ENCODE results near the gene GPD1L. TPM values are rescaled to one million over a fixed set of nuclear protein-coding genes. Genes with fewer than 3 reads are reported as not detected.
"Not testable (repeated sequence)": the region's sequence is repeated elsewhere in the genome, so short reads cannot be mapped to it uniquely, and the experiment has no call there.

Gene GPD1L
- total RNA-seq, 1 donor, result 5.9 TPM

- peak; percentile 29 to 83 (median 73) for DNase-seq (ENCODE audit: low read depth in 2 of 3, low spot score in 2 of 3)
Measured at GRCh38 chr3:32177702-32178198, 71.3 kb downstream of the GPD1L start.

- no peak for DNase-seq (ENCODE audit: low read depth in 2 of 3, low spot score in 2 of 3)
Measured at GRCh38 chr3:32180141-32180784, 73.8 kb downstream of the GPD1L start.

GRCh38 chr3:32181365-32181764 lies 74.9 kb downstream of the GPD1L start:
- DNase-seq (ENCODE audit: low read depth in 2 of 3, low spot score in 2 of 3), result no peak

DNA sequence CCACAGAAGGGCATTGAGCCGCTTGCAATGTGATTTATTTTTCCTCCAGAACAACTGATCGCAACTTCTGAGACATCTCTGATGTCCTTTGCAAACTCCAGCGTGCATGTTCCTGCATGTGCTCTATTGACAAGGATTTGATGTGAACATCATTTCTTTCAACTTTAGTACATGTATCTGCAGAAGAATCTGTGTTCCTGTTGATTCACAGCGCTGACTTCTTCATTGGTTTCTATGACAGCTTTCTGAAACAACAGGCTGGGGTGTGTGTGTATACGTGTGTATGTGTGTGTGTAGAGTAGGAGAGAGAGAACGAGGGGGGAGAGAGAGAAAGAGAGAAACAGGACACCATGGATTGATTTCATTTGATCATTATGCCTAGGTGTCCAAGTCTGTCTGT lies 75.4 kb downstream of the GPD1L start:
- no peak for DNase-seq (ENCODE audit: low read depth in 2 of 3, low spot score in 2 of 3)

- no peak for DNase-seq (ENCODE audit: low read depth in 2 of 3, low spot score in 2 of 3)
Measured at GRCh38 chr3:32184187-32184730, 77.8 kb downstream of the GPD1L start.

GRCh38 chr3:32186097-32186496 lies 79.7 kb downstream of the GPD1L start:
- DNase-seq (ENCODE audit: low read depth in 2 of 3, low spot score in 2 of 3), result no peak

DNA sequence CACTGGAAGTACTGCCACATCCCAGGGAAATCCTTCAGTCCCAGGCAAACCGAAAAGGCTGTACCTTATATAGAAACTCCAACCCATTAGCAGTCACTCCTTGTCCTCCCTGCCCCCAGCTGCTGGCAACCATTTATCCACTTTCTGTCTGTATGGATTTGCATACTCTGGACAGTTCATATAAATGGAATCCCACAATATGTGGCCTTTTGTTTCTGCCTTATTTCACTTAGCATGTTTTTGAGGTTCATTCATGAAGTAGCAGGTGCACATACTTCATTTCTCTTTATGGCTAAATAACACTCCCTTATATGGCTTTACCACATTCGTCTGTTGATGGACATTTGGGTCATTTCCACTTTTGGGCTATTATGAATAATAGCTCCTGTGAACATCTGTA lies 80.5 kb downstream of the GPD1L start:
- DNase-seq (ENCODE audit: low read depth in 2 of 3, low spot score in 2 of 3), result no peak

DNA sequence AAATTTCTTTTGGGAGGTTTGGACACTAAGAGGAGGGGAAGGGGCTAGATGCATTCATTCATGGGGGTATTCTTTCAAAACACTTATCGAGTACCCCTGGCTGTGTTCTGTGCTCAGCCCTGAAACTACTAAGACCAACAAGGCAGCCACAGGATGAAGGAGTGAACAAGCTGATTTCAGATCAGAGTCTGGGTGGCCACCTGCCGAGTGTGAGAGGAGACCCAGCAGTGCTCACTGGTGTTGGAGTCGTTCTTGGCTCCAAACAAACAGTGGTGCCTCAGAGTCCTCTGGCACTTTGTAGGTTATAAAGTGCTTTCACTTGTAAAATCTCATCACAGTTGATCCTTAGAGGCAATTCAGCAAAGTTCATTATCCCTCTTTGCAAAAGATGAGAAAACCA lies 83.3 kb downstream of the GPD1L start:
- no peak for DNase-seq (ENCODE audit: low read depth in 2 of 3, low spot score in 2 of 3)

DNA sequence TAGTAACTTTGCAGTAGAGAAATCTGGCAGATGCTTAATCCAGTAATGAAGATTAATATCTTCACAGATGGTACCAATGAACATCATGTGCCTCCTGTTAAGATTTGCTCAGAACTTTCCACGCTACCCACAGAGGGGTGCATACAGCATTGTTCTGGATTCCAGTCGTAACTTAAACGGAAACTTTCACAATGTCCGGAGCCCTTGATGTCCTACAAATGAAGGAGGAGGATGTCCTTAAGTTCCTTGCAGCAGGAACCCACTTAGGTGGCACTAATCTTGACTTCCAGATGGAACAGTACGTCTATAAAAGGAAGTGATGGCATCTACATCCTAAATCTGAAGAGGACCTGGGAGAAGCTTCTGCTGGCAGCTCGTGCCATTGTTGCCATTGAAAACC lies 84.1 kb downstream of the GPD1L start:
- not testable (repeated sequence) for DNase-seq (ENCODE audit: low read depth in 2 of 3, low spot score in 2 of 3)

GRCh38 chr3:32193101-32193500 lies 86.7 kb downstream of the GPD1L start:
- DNase-seq (ENCODE audit: low read depth in 2 of 3, low spot score in 2 of 3), result no peak

GRCh38 chr3:32194653-32195052 lies 88.2 kb downstream of the GPD1L start:
- peak in 1 of 3 donors; percentile 12 for DNase-seq (ENCODE audit: low read depth in 2 of 3, low spot score in 2 of 3)

DNA sequence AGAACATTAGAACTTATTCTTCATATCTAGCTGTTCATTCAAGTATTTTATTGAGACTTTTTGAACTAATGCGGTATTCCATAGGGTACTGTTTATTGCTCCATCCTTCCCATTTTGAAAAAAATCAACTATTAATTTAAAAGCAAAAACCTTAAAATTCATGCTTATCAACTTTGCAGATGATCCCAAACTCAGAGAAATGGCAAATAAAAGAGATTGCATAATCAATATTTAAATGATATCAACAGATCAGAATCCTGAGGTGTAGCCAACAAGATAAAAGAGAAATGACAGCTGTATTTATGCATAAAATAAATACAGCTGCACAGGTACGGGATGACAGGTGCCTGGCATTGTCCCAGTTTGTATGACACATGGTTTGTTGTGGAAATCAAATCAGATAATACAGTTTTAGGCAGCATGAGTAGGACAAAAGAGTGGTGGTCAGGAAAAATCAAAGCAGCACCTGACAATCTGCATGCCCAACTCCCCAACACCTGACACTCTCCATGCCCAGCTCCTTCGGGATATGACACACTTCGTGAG lies 89.6 kb downstream of the GPD1L start:
- no peak for DNase-seq (ENCODE audit: low read depth in 2 of 3, low spot score in 2 of 3)

DNA sequence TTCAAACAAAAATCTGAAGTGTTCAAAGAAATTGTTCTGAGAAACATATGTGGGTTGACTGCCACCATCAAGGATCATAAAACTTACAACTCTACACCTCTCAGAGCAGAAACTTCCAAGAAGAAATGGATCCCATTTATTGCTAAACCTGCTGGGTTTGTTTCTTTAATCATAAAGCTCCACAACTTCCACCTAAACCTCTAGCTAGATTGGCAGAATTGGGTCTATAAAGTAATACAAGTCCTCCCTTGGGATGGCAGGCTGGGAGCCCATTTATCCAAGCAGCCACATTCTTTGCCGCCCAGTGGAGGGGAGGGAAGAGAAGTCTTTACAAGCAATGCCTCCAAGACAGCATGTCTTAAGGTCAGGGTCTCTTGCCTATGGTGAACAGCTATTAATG lies 91.6 kb downstream of the GPD1L start:
- DNase-seq (ENCODE audit: low read depth in 2 of 3, low spot score in 2 of 3), result no peak

- DNase-seq (ENCODE audit: low read depth in 2 of 3, low spot score in 2 of 3), result no peak
Measured at GRCh38 chr3:32198714-32199113, 92.3 kb downstream of the GPD1L start.

GRCh38 chr3:32200490-32200889 lies 94.1 kb downstream of the GPD1L start:
- DNase-seq (ENCODE audit: low read depth in 2 of 3, low spot score in 2 of 3), result no peak

DNA sequence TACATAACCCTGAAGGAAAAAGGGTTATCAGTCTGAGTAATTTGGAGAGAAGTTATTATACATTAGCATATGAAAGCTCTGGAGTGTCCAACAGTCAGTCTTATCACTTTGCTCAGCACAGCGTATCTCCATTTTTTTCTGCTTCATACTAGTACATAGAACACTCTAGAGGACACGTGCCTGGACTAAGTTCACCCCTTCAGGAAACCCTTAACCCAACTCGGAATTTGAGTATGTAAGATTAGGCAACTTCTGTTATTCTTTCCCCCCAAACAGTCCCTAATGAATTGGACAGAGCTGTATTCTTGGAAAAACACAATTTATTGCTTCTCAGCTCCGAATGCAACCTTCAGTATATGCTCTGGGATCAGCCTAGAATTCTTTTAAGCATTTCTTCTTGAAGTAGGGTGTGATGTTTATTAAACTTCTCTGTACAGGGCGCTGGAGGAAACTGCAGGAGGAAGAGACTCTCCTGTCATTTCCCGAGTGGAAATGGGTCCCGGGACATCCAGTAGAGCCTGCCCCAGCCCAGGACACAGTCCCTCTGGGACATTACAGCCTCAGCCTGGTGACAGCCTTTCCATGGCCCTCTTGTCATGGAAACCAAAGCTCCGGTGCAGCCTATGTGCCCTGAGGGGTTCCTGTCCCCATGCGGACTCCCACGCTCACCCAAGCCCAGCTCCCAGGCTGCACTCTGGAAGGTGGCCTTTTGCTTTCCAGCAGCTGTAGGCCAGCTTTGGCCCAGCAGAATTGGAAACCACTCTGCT lies 94.8 kb downstream of the GPD1L start:
- DNase-seq (ENCODE audit: low read depth in 2 of 3, low spot score in 2 of 3), result no peak

DNA sequence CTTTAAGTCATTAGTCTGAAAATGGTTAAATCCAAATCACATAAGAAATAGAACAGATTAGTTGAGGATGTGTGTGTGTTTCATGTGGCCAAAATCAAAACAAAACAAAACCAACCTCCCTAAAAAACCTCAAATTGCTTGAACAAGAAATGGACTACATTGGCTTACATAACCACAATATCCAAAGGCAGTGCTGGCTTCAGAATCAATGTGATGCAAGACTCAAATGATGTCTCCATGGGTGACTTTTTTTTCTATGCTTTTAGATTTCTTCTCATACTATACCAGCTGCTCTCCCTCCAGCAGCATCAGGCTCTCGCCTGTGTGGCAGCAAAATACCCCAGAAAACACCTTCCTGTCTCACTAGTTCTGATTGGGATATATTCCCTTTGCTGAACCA lies 96.1 kb downstream of the GPD1L start:
- no peak for DNase-seq (ENCODE audit: low read depth in 2 of 3, low spot score in 2 of 3)

DNA sequence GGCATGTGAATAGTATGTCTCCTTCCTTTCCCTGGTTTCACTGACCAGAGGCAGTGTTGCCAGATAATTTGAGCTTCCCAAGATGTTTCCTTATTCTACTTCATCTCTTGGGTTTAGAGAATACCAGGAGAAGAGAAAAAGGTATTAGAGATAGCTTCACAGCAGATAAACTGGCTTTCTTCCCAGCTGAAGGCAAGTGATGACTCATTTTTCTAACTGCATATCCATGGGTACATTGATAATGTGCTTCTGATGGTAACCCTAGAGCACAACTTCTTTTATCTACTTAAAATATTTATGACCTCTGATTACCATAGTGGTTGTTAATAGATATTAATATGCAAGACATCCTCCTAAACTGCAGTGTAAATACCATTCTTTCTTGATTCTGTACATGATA lies 97.4 kb downstream of the GPD1L start:
- no peak for DNase-seq (ENCODE audit: low read depth in 2 of 3, low spot score in 2 of 3)

- peak in 2 of 3 donors; percentile 9 to 43 for DNase-seq (ENCODE audit: low read depth in 2 of 3, low spot score in 2 of 3)
Measured at GRCh38 chr3:32208447-32208846, 102.0 kb downstream of the GPD1L start.

GRCh38 chr3:32215185-32215584 lies 108.8 kb downstream of the GPD1L start:
- DNase-seq (ENCODE audit: low read depth in 2 of 3, low spot score in 2 of 3), result no peak

DNA sequence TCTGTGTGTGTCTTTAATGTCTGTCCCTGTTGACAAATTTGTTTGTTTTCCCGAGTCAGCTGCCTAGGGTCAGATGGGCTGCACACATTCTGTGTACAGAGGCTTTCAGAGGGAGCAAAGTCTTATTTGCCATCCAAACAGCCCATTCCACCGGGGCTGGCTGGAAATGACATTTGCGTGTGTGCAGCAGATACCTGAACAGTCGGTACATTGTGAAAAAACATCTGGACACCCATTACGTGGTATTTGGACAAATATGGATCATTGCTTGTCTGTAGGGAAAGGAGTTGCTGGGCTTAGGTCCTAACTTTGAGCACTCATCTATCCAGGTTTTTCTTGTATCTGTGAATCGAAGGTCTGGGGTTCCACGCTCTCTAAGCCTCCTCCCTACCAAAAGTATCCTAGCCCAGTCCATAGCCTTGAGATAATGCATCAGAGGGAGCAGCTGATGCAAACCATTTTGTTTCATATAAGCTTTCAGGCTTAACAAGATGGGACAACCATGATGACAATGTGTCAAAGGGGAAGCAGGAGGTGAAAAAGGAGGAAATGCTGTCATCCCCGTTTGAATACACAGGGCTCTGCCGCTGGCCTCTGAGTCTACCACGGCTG lies 109.9 kb downstream of the GPD1L start:
- no peak for DNase-seq (ENCODE audit: low read depth in 2 of 3, low spot score in 2 of 3)
